COR-L47 (cell line): ENCODE data around the gene PEX3.

Experiments
- DNase-seq: peaks from one replicate; lab custom pipeline; 2025; lab: John Stamatoyannopoulos, UW

Gene PEX3

GRCh38 chr6:143539734-143540133 lies 89.1 kb downstream of the PEX3 start:
- DNase-seq: no peak

- no peak for DNase-seq
Measured at GRCh38 chr6:143540192-143540591, 89.6 kb downstream of the PEX3 start.
